ENCODE results near the gene FBLN2. TPM values are rescaled to one million over a fixed set of nuclear protein-coding genes. Genes with fewer than 3 reads are reported as not detected.

Gene FBLN2
- total RNA-seq, 1 donor from 2014 or later = 323 TPM

GRCh38 chr3:13581485-13582365 lies 32.8 kb downstream of the FBLN2 start:
- H3K9me3 ChIP-seq = no peaks in the 10 kb centered on the region
- intact Hi-C loops (cut with DNase I) = no loop called here
- H3K27ac ChIP-seq = no peak overlapping the region
- no peak for TF ChIP-seq CTCF (IDR thresholded peaks at IDR 0.05)
- no peaks in the 10 kb centered on the region for H3K27me3 ChIP-seq
- DNase-seq (ENCODE audit: low spot score in 2 of 2) = no peak
- H3K4me3 ChIP-seq = no peak overlapping the region
- no peaks in the 10 kb centered on the region for H3K4me1 ChIP-seq
- H3K36me3 ChIP-seq = no peaks in the 10 kb centered on the region

- no peak for DNase-seq (ENCODE audit: low spot score in 2 of 2)
- Histone ChIP-seq H3K4me3 (no peak overlapping the region), H3K4me1 (no peaks in the 10 kb centered on the region), H3K9me3 (no peaks in the 10 kb centered on the region), H3K27me3 (no peaks in the 10 kb centered on the region), H3K27ac (no peak overlapping the region), H3K36me3 (no peaks in the 10 kb centered on the region)
- no peak for TF ChIP-seq CTCF (IDR thresholded peaks at IDR 0.05)
- intact Hi-C loops (cut with DNase I) = no loop called here
Observed at GRCh38 chr3:13582366-13583250, 33.7 kb downstream of the FBLN2 start.

- no peak for TF ChIP-seq CTCF (IDR thresholded peaks at IDR 0.05)
- Histone ChIP-seq H3K9me3 (no peaks in the 10 kb centered on the region), H3K27ac (no peak overlapping the region), H3K4me1 (no peaks in the 10 kb centered on the region), H3K4me3 (no peak overlapping the region), H3K27me3 (no peaks in the 10 kb centered on the region), H3K36me3 (no peaks in the 10 kb centered on the region)
- intact Hi-C loops (cut with DNase I) = no loop called here
- DNase-seq (ENCODE audit: low spot score in 2 of 2) = no peak
Observed at GRCh38 chr3:13583251-13584180, 34.6 kb downstream of the FBLN2 start.

- intact Hi-C loops (cut with DNase I) = no loop called here
- H3K4me3 ChIP-seq = no peak overlapping the region
- H3K4me1 ChIP-seq = no peaks in the 10 kb centered on the region
- no peaks in the 10 kb centered on the region for H3K9me3 ChIP-seq
- no peak overlapping the region for H3K27ac ChIP-seq
- no peak for TF ChIP-seq CTCF (IDR thresholded peaks at IDR 0.05)
- H3K36me3 ChIP-seq = no peaks in the 10 kb centered on the region
- no peaks in the 10 kb centered on the region for H3K27me3 ChIP-seq
- DNase-seq (ENCODE audit: low spot score in 2 of 2) = no peak
Observed at GRCh38 chr3:13584427-13584891, 35.5 kb downstream of the FBLN2 start.

GRCh38 chr3:13584901-13585300 lies 36.0 kb downstream of the FBLN2 start:
- Histone ChIP-seq H3K9me3 (no peaks in the 10 kb centered on the region), H3K27me3 (no peaks in the 10 kb centered on the region), H3K4me3 (no peak overlapping the region), H3K36me3 (no peaks in the 10 kb centered on the region), H3K4me1 (no peaks in the 10 kb centered on the region), H3K27ac (no peak overlapping the region)
- intact Hi-C loops (cut with DNase I) = no loop called here
- no peak for DNase-seq (ENCODE audit: low spot score in 2 of 2)
- no peak for TF ChIP-seq CTCF (IDR thresholded peaks at IDR 0.05)
